HG02981 (cell line): ENCODE data around the gene SYNJ2.

Source experiments
- ATAC-seq: cut with Tn5 transposase; IDR thresholded peaks from one replicate; pipeline ENCODE4 v1.9.1; 2021; ENCODE audit warnings: mild to moderate bottlenecking, moderate library complexity; ENCODE audit not compliant: unreplicated experiment

SYNJ2 gene

GRCh38 chr6:158011980-158012566, 30.4 kb downstream of the SYNJ2 start:
- no peak for ATAC-seq

DNA sequence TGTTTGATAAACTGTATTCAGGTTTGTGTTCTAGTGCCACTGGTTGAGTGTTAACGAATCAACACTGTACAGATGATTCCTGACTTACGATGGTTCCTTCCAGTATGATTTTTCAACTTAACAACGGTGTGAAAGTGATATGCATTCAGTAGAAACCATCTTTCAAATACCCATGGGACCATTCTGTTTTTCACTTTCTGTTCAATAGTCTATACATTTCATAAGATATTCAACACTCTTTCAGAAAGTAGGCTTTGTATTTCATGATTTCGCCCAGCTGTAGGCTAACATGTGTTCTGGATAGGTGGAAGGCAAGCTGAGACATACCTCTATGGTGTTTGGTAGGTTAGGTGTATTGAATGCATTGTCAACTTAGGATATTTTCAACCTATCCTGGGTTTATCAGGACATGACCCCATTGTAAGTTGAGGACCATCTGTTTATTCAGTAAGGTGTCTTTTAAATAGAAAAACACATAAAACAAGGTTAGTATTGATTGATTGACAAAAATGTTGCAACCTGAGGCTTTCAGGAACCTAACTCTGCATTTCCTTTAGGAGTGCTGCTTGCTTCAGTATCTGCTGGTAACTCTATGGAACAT, 32.3 kb downstream of the SYNJ2 start:
- no peak for ATAC-seq

- no peak for ATAC-seq
These were observed 33.0 kb downstream of the SYNJ2 start for GRCh38 chr6:158014505-158015187.

GRCh38 chr6:158015188-158015506, 33.5 kb downstream of the SYNJ2 start:
- no peak for ATAC-seq

DNA sequence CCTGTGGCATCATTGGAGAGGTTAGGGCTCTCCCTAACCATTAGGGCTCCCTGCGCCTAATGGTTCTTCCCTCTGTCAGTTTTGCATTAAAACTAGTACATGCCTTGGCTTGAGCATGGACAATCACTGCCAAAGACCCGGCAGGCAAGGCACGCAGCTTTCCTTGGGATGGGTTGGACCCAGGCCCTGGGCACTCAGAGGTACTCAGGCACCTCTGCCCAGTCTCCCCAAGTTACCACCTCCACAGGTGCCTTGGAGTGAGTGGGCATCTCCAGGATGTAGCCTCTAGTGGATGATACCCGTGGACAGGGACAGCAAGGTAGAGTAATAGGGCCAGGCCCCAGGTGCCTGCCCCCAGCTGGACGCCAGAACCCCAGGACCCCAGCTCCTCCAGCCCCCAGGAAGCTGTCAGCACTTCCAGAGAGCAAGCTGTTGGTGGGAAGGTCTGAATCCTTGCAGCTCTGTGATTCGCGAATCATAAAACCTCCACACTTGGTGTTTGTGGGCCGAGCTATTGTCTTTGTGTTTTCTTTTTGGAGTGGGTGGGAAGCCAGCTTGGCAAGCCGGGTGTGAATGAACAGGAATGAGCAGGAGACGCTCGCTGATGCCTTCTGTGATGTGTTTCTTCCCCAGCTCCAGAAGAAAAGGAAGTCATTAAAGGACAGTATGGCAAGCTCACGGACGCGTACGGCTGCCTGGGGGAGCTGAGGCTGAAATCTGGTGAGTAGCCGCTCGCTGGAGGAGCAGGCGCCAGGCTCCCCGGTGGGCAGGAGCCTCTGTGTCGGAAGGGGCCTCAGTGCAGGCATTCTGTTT, 35.1 kb downstream of the SYNJ2 start:
- no peak for ATAC-seq

DNA sequence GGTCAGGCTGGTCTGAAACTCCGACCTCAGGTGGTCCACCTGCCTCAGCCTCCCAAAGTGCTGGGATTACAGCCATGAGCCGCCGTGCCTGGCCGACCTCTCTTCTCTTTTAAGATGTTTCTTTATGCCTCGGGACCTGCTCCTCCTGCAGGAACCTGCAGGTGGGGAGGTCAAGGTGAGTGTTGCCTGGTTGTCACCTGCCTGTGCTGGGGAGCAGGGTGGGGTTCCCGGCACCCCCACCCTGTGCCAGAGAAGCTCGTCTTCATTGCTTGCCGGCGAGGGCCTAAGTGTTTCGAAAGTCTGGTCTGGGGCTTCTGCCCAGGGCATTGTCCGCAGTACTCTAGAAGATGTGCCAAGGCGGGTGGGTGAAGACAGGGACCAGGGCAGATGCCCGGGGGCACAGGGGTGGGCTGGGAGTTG, 36.0 kb downstream of the SYNJ2 start:
- no peak for ATAC-seq

DNA sequence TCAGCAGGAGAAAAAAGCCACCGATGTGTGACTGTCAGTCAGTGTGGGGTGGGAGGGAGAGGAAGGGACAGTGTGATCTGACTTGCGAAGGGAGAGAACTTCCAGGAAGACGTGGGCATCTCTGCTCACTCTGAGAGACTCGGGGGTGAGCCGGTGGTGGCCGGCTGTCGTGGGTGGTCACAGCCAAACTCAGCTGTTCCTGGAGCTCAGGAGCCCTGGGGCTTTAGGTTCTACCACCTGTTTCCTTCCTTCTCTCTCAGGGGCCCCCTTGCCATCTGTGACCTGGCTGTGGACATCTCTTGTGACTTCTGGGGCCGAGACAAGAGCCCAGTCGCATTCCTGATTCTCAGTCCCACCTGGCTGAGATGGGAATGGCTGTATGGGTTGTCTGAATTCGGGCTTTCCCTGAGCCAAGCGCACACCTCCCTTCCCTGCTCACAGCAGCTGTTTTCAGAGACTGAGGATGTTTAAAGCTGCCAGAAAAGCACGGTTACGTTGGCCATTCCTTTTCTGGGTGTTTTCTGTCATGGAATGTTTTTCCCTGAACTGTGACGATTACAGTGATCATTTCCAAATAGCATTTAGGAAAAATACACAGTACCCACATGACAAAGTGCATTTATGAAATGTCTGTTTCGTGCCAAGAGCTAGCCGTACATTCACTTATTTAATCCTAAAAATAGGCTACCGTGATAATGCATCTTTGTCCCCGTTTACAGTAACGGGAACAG, 36.5 kb downstream of the SYNJ2 start:
- ATAC-seq: no peak

GRCh38 chr6:158018851-158019361, 37.2 kb downstream of the SYNJ2 start:
- no peak for ATAC-seq

GRCh38 chr6:158019416-158019815, 37.8 kb downstream of the SYNJ2 start:
- no peak for ATAC-seq

GRCh38 chr6:158020272-158020711, 38.6 kb downstream of the SYNJ2 start:
- no peak for ATAC-seq

- ATAC-seq: no peak
These were observed 39.1 kb downstream of the SYNJ2 start for GRCh38 chr6:158020811-158021210.

DNA sequence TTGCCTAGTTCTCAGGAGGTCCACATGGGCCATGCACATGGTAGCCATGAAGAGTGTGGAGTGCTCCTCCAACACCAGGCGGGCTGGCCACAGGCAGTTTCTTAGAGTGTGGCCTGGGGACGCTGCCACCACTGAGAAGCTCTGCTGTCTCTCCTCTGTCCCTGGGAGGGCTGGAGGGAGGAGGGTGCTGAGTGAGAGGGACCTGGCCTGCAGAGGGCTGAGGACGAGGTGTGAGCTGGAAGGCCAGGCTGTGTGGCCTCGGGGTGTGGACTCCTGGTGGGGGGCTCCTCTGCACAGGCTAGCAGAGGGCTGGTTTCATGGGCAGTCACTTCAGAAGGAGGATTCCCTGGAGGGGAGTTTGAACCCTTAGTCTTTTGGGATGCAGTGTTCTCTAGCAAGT, 39.7 kb downstream of the SYNJ2 start:
- no peak for ATAC-seq

DNA sequence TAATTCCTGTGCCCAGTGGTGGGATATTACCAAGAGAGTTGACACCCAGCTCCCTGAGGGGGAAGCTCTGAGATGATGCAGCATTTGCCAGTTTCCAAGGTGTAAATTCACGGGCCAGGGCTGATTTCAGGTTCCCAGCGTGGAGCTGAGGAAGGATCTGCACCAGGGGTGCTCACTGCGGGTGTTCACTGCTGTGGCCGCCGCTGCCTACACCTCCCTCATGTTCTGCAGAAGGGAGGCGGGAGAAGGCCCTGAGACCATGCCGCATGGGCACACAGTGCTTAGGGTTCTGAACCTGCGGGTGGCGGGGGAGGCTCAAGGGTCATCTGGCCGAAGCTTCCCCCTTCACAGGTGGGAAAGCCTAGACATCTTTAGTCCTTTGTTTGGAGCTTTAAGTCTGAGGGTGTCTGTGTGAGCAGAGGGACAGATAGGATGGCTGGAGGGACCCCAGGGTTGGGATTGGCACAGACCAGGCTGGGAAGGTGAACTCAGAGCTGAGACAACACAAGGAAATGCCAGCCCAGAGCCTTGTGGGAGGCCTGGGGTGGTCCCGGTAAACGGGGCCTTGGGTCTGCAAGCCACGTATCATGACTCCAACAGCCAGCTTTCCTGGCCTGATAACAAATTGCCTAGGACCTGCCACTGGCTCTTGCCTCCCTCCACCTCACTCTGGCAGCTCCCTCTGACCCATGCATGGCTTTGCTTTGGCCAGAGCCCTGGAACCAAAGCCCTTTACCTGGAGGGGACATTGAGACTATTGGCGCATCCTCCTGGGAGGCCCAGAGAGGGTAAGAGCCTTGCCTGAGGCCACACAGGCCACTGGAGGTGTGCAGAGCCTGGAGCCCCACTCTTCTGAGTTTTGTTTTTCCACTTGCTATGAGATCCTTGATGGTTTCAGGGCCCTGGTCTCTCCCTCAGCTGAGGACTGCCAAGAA, 40.4 kb downstream of the SYNJ2 start:
- ATAC-seq: no peak

- ATAC-seq: no peak
These were observed 41.3 kb downstream of the SYNJ2 start for GRCh38 chr6:158022749-158023596.

- no peak for ATAC-seq
These were observed 41.9 kb downstream of the SYNJ2 start for GRCh38 chr6:158023597-158023939.

DNA sequence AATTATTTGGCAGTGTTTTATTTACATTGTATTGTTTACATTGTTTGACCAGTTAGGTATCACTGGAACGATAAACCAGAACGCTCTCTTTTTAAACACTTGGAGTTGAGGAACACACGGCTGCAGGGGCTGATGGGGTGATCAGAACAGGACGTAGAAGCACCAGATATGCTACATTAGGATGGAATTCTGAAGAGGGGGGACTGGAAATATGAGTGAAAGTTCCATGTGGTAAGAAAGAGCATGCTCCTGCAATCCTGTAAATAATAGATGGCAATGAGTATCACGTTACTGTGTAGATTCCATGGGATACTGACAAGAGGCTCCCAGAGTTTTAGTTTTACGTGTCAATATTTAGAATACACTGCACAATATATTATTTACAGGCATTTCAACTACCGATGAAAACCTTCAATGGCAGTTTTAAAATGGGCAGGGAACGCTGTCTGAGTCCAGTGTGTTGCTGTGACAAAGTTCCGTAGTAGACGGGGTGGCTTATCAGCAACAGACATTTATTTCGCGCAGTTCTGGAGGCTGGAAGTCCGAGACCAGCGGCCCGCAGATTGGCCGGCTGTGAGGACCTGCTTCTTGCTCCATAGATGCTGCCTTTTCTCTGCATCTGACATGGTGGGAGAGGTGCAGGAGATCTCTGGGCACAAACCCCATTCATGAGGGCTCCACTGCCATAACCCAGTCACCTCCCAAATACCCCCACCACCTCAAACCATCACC, 43.1 kb downstream of the SYNJ2 start:
- ATAC-seq: no peak

DNA sequence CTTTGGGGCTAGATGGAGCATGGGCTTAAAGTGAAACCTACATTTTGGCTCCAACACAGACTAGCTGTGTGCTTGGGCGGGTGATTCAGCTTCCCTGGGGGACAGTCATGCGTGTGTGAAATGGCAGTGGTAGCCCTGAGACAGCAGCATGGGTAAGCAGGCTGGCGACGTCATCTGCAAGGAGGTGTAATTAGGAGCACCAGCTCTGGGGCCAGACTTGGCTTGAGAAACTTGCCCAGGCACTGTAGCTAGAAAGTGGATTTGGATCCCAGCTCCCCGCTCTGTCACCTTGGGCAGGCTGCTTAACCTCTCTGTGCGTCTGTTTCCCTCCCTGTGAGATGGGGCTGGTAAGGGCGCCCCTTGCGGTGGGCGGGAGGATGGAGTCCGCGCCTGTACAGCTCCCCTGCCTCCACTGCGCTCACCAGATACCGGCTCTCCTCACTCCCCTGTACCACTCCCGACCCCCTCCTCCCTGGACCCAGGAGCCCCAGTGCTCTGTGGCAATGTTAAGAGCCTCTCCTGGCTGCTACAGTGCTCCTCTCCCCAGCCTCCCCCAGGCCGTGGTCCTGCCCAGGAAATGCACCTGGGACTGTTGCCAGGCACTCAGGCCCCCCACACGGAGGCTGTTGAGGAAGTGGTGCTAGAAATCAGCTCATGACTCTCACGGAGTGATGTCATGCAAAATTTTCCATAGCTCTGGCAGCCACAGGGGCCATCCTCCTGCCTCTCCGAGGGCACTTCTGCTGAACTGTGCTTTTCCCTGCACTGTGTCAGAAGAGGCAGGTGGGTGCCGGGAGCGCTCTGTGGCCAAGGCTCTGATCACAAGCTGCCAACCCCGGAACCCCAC, 44.6 kb downstream of the SYNJ2 start:
- ATAC-seq: peak; percentile 79
